Fibroblast of the aortic adventitia (primary cell): ENCODE results near the gene CTNNA3. TPM values are rescaled to one million over a fixed set of nuclear protein-coding genes. Genes with fewer than 3 reads are reported as not detected.
"Not testable (repeated sequence)": the region's sequence is repeated elsewhere in the genome, so short reads cannot be mapped to it uniquely, and the experiment has no call there.

Source experiments
- DNase-seq: peaks from one replicate; pipeline ENCODE4 v3.0.0-alpha.2; 2010; ENCODE audit warnings: low read depth
- H3K4me3 ChIP-seq: 2 replicates; pipeline ENCODE4 v1.5.1; 2011; ENCODE audit warnings: low read depth, mild to moderate bottlenecking, control low read depth, low read length, moderate library complexity
- total RNA-seq: library from RNA; depleted of rRNA; stranded (reverse); fragments of >200 nt; gene quantifications from 2 replicates; pipeline ENCODE4 v1.2.3, GENCODE V29; 2012; ENCODE audit warnings: low replicate concordance
- TF ChIP-seq, protein P1 (sequence below): IDR thresholded peaks from 2 replicates; pipeline ENCODE4 v1.5.1; 2011; ENCODE audit warnings: mild to moderate bottlenecking, low read length, control low read depth, inconsistent platforms; ENCODE audit not compliant: insufficient read depth

CTNNA3 gene
- total RNA-seq, 1 donor = not detected

DNA sequence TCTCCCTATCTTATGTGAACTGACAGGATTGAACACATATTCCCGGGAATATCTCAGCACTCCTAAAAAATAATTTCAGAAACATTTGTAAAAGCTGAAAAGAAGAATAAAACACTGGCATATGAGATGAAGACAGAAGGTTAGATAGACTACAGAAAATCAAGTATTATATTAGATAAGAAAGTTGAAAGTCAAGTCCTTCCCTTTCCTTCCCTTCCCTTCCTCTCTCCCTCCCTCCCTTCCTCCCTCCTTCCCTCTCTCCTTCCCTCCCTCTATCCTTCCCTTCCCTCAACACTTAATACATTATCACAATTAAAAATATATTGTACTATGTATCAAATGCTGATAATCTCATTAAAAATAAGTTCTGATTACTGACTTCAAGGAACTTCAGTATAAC is 122.5 kb downstream of the CTNNA3 start:
- DNase-seq = no peak
- TF ChIP-seq, protein P1, sequence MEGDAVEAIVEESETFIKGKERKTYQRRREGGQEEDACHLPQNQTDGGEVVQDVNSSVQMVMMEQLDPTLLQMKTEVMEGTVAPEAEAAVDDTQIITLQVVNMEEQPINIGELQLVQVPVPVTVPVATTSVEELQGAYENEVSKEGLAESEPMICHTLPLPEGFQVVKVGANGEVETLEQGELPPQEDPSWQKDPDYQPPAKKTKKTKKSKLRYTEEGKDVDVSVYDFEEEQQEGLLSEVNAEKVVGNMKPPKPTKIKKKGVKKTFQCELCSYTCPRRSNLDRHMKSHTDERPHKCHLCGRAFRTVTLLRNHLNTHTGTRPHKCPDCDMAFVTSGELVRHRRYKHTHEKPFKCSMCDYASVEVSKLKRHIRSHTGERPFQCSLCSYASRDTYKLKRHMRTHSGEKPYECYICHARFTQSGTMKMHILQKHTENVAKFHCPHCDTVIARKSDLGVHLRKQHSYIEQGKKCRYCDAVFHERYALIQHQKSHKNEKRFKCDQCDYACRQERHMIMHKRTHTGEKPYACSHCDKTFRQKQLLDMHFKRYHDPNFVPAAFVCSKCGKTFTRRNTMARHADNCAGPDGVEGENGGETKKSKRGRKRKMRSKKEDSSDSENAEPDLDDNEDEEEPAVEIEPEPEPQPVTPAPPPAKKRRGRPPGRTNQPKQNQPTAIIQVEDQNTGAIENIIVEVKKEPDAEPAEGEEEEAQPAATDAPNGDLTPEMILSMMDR = no peak
- H3K4me3 ChIP-seq = no peak overlapping the region

DNA sequence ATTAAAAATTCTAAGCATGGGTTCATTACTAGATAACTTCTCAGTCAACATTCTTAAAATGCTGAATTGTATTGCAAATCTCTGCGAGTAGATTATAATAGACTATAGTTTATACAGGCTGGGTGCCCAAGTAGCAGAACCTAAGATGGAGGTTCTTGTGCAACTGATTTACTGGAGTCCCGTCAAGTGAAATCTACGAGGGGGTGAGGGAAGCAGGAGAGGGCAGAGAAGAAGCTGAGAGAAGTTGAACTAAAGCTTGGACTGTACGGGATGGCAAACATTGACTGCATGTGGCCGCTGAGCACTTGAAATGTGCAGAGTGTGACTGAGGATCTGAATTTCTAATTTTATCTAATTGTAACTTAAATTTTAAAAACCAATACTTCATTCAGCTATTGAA is 124.5 kb downstream of the CTNNA3 start:
- no peak overlapping the region for H3K4me3 ChIP-seq
- DNase-seq = no peak
- TF ChIP-seq, protein P1 = no peak

DNA sequence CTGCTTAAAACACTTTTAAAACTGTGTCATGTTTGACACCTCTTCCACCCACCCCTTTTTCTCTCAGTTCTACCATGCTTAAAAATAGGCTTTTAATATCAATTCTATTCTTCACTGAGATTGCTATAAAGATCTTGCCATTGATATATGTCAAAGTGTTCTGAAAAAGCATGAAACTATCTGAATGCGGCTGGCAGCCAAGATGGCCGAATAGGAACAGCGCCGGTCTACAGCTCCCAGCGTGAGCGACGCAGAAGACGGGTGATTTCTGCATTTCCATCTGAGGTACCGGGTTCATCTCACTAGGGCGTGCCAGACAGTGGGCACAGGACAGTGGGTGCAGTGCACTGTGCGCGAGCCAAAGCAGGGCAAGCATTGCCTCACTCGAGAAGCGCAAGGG is 137.7 kb downstream of the CTNNA3 start:
- H3K4me3 ChIP-seq, DNase-seq: not testable (repeated sequence)

DNA sequence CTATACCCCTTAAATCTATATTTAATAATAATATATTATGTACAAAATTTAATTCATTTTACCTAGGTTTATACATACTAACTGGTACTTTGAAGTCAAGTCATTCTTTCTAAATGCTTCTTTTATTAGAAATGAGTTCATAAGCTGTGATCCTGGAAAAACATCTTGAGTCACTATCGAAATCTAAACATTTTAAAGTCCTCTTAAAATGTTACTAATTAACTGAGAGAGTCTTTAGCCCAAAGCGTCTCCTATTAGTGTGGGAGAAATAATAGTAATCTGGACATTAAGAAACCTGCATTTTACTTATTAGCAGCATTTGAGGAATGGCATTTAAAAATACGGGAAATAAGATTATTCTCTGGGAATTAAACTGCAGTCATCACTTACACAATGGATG is 142.7 kb downstream of the CTNNA3 start:
- TF ChIP-seq, protein P1 = no peak
- DNase-seq = no peak
- no peak overlapping the region for H3K4me3 ChIP-seq

DNA sequence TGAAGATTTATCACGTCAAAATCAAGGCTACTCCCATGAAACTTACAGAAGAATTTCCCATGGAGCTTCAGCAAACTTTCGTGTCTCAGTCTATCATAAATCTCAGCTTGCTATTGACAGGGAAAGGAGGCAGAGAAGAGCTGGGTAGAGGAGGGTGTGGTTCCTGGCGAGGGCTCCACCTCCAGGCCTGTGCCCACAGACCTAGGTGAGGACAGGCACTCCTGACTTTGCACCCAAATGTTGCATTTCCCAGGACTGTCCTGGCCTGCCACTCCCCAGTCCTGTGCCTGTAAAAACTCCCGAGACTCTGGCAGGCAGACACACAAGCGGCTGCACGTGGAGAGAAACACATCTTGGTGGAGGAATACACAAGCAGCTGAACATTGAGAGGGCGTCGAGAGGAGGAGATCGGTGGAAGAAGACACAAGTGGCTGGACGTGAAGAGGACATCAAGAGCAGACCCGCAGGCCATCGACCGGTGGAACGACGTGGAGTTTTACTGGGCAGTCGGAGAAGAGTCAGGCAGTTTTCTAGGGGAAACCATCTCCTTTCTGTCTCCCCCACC is 145.1 kb downstream of the CTNNA3 start:
- no peak overlapping the region for H3K4me3 ChIP-seq
- no peak for DNase-seq
- TF ChIP-seq, protein P1 = no peak

DNA sequence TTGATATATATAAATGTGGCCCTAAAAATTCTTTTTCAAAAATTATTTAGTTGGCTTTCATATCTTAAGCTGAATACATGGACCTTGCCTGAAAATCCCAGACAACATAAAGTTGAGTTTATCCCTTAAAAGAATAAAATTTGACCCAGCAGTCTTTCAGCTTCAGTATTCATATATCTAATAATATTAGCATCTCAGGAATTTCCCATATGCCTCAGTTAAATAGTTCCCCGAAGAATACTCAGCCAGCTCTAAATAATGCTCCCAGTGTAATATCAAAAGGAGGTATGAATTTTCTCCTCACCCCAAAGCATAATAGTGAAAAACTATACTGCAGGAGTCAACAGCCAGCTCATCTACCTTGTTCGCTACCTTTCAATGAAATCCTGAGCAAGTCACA is 145.9 kb downstream of the CTNNA3 start:
- DNase-seq = no peak
- no peak overlapping the region for H3K4me3 ChIP-seq
- TF ChIP-seq, protein P1 = no peak

DNA sequence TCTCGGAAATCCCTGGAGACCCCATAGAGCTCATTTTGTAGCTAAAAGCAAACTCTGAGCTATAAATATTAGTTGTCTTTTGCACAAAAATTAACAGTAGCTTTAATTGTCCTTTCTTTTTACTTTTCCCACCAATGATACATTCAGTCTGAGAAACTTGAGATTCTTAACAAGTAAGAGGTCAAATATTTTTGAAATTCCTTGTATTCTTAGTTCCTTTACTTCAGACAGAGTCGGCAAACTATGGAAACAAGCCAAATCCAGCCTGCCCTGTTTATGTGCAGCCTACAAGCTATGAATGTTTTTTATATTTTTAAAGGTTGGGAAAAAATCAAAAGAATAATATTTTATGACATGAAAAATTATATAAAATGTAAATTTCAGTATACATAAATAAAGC is 146.6 kb downstream of the CTNNA3 start:
- no peak for DNase-seq
- TF ChIP-seq, protein P1 = no peak
- no peak overlapping the region for H3K4me3 ChIP-seq
